GM12878 (cell line): ENCODE data around the gene PIEZO2. TPM values are rescaled to one million over a fixed set of nuclear protein-coding genes. Genes with fewer than 3 reads are reported as not detected.

Experiments
- ATF7 ChIP-seq: fragments of 450-650 bp; IDR thresholded peaks from 2 replicates; pipeline ENCODE4 v1.6.1; 2016; ENCODE audit warnings: low read depth, mild to moderate bottlenecking
- BCL11A ChIP-seq: IDR thresholded peaks from 2 replicates; pipeline ENCODE4 v1.6.1; 2011; ENCODE audit warnings: low read depth, low read length
- CBX5 ChIP-seq: sonication (generic); IDR thresholded peaks from 2 replicates; pipeline ENCODE4 v1.6.1; 2016; ENCODE audit warnings: low read depth, moderate library complexity, mild to moderate bottlenecking, inconsistent platforms
- CEBPZ ChIP-seq: fragments of 150-350 bp; IDR thresholded peaks from 2 replicates; pipeline ENCODE4 v1.6.1; 2016; ENCODE audit warnings: low read depth, low read length
- CHD4 ChIP-seq: fragments of 200-600 bp; sonication (generic); IDR thresholded peaks from 2 replicates; pipeline ENCODE4 v1.6.1; 2016; ENCODE audit warnings: mild to moderate bottlenecking
- DPF2 ChIP-seq: fragments of 450-650 bp; IDR thresholded peaks from 2 replicates; pipeline ENCODE4 v1.6.1; 2017; ENCODE audit warnings: mild to moderate bottlenecking
- EGR1 ChIP-seq, 2 experiments: IDR thresholded peaks; 1 replicate in 1 of 2; 2 replicates in 1 of 2; pipeline ENCODE4 v1.6.1; 2011 to 2012; ENCODE audit warnings: low read depth in 2 of 2, low read length in 2 of 2, borderline replicate concordance in 1 of 2, mild to moderate bottlenecking in 1 of 2, moderate library complexity in 1 of 2
- GATAD2B ChIP-seq: fragments of 450-650 bp; conservative IDR thresholded peaks from 2 replicates; pipeline ENCODE4 v1.6.1; 2017; ENCODE audit warnings: low read depth, mild to moderate bottlenecking, moderate library complexity
- HDGF ChIP-seq: fragments of 450-650 bp; IDR thresholded peaks from 2 replicates; pipeline ENCODE4 v1.6.1; 2016; ENCODE audit warnings: antibody characterized with exemption
- JUND ChIP-seq: IDR thresholded peaks from 2 replicates; pipeline ENCODE4 v1.6.1; 2012; ENCODE audit warnings: low read depth, mild to moderate bottlenecking, low read length, improper control_type of control experiment, moderate library complexity
- MTA3 ChIP-seq: IDR thresholded peaks from 2 replicates; pipeline ENCODE4 v1.6.1; 2012; ENCODE audit warnings: low read length, inconsistent platforms, borderline replicate concordance
- SP1 ChIP-seq: IDR thresholded peaks from one replicate; pipeline ENCODE4 v1.6.1; 2011; ENCODE audit warnings: low read depth, low read length
- STAT3 ChIP-seq: IDR thresholded peaks from 2 replicates; pipeline ENCODE4 v1.6.1; 2011; ENCODE audit warnings: low read depth, low read length, improper control_type of control experiment
- TCF12 ChIP-seq: IDR thresholded peaks from 2 replicates; pipeline ENCODE4 v1.6.1; 2011; ENCODE audit warnings: low read depth, mild to moderate bottlenecking, low read length
- ZBED1 ChIP-seq: IDR thresholded peaks from 2 replicates; pipeline ENCODE4 v1.6.1; 2016; ENCODE audit warnings: borderline replicate concordance
- ZNF207 ChIP-seq: fragments of 450-650 bp; IDR thresholded peaks from 2 replicates; pipeline ENCODE4 v1.6.1; 2014; ENCODE audit warnings: antibody characterized with exemption, mild to moderate bottlenecking, borderline replicate concordance
- ZNF274 ChIP-seq: IDR thresholded peaks from one replicate; pipeline ENCODE4 v1.8.0; 2011; ENCODE audit not compliant: insufficient read length, insufficient read depth
- polyA plus RNA-seq, 11 experiments: library from polyadenylated mRNA; depleted of rRNA in 4 of 11; unstranded in 6 of 11; stranded (reverse) in 5 of 11; fragments of >200 nt; fragmentation: Nextera tagmentation in 4 of 11; fragmentation: Illumina TruSeq in 1 of 11; extraction: Ambion mirVana in 4 of 11; extraction: Trizol in 1 of 11; gene quantifications; 1 replicate in 1 of 11; 2 replicates in 10 of 11; pipeline versions ENCODE4 v1.2.1 to v1.2.3, GENCODE V29; 2011 to 2016; ENCODE audit warnings: inconsistent platforms in 2 of 11, missing spikeins in 2 of 11, low read depth in 1 of 11
- total RNA-seq, 4 experiments: library from RNA; depleted of rRNA in 3 of 4; stranded (reverse); fragments of >200 nt in 3 of 4; fragmentation: Illumina TruSeq in 1 of 4; extraction: Trizol in 1 of 4; gene quantifications; 2 replicates each; pipeline versions ENCODE4 v1.2.1 to v1.2.3, GENCODE V29; 2013 to 2021
- TF ChIP-seq, protein P1 (sequence below): IDR thresholded peaks from 2 replicates; pipeline ENCODE4 v1.6.1; 2012; ENCODE audit warnings: mild to moderate bottlenecking, low read depth, low read length
- TF ChIP-seq, protein P2 (sequence below): fragments of 450-650 bp; IDR thresholded peaks from 2 replicates; pipeline ENCODE4 v1.6.1; 2016; ENCODE audit warnings: mild to moderate bottlenecking, moderate library complexity, borderline replicate concordance
- TF ChIP-seq, protein P3 (sequence below): fragments of 450-650 bp; IDR thresholded peaks from 2 replicates; pipeline ENCODE4 v1.6.1; 2016; ENCODE audit warnings: mild to moderate bottlenecking

Gene PIEZO2
- total and polyA plus RNA-seq, 10 of the 15 experiments (the other 5 are each of a cell fraction or from before 2014, with no cell fraction given), result 6.7 to 42.3 (median 27.4) TPM

DNA sequence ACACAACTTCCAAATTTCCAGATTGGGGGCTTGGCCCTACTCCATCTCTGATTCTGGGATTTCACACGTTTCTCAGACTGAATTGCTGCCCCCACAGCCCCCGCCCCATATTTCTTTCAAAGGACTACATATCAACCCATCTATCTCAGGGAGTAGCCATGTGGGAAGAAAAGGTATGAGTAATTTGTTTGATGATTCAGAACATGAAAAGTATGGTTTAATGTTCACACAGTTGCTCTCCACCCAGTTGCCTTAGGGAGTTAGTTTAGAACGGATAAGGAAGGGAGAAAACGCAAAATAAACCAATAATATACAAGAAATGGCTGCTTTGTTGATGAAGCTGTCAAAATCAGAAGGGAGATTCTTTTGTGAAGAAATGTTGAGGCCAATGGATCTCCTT lies 145.1 kb downstream of the PIEZO2 start (continued):
- TF ChIP-seq, protein P1, sequence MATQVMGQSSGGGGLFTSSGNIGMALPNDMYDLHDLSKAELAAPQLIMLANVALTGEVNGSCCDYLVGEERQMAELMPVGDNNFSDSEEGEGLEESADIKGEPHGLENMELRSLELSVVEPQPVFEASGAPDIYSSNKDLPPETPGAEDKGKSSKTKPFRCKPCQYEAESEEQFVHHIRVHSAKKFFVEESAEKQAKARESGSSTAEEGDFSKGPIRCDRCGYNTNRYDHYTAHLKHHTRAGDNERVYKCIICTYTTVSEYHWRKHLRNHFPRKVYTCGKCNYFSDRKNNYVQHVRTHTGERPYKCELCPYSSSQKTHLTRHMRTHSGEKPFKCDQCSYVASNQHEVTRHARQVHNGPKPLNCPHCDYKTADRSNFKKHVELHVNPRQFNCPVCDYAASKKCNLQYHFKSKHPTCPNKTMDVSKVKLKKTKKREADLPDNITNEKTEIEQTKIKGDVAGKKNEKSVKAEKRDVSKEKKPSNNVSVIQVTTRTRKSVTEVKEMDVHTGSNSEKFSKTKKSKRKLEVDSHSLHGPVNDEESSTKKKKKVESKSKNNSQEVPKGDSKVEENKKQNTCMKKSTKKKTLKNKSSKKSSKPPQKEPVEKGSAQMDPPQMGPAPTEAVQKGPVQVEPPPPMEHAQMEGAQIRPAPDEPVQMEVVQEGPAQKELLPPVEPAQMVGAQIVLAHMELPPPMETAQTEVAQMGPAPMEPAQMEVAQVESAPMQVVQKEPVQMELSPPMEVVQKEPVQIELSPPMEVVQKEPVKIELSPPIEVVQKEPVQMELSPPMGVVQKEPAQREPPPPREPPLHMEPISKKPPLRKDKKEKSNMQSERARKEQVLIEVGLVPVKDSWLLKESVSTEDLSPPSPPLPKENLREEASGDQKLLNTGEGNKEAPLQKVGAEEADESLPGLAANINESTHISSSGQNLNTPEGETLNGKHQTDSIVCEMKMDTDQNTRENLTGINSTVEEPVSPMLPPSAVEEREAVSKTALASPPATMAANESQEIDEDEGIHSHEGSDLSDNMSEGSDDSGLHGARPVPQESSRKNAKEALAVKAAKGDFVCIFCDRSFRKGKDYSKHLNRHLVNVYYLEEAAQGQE, result no peak
- no peak for TF ChIP-seq EGR1 (IDR thresholded peaks at IDR 0.05; ENCODE audit: borderline replicate concordance in 1 of 2, low read depth in 2 of 2, low read length in 2 of 2)
- TF ChIP-seq SP1, result no peak
- TF ChIP-seq ATF7, result no peak
- no peak for TF ChIP-seq ZNF274
- TF ChIP-seq GATAD2B, result no peak; the same call in 1 of the 2 replicates
- TF ChIP-seq CHD4, result no peak
- TF ChIP-seq, protein P2, sequence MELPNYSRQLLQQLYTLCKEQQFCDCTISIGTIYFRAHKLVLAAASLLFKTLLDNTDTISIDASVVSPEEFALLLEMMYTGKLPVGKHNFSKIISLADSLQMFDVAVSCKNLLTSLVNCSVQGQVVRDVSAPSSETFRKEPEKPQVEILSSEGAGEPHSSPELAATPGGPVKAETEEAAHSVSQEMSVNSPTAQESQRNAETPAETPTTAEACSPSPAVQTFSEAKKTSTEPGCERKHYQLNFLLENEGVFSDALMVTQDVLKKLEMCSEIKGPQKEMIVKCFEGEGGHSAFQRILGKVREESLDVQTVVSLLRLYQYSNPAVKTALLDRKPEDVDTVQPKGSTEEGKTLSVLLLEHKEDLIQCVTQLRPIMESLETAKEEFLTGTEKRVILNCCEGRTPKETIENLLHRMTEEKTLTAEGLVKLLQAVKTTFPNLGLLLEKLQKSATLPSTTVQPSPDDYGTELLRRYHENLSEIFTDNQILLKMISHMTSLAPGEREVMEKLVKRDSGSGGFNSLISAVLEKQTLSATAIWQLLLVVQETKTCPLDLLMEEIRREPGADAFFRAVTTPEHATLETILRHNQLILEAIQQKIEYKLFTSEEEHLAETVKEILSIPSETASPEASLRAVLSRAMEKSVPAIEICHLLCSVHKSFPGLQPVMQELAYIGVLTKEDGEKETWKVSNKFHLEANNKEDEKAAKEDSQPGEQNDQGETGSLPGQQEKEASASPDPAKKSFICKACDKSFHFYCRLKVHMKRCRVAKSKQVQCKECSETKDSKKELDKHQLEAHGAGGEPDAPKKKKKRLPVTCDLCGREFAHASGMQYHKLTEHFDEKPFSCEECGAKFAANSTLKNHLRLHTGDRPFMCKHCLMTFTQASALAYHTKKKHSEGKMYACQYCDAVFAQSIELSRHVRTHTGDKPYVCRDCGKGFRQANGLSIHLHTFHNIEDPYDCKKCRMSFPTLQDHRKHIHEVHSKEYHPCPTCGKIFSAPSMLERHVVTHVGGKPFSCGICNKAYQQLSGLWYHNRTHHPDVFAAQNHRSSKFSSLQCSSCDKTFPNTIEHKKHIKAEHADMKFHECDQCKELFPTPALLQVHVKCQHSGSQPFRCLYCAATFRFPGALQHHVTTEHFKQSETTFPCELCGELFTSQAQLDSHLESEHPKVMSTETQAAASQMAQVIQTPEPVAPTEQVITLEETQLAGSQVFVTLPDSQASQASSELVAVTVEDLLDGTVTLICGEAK, result no peak
- peak; percentile 71; the same call in 1 of the 2 replicates for TF ChIP-seq ZBED1
- no peak for TF ChIP-seq ZNF207
- TF ChIP-seq DPF2, result 0 out of 2 replicates have a peak, but pooled peaks have one; percentile 48
- TF ChIP-seq TCF12, result peak; percentile 66; the same call in 1 of the 2 replicates
- no peak for TF ChIP-seq STAT3
- no peak for TF ChIP-seq HDGF
- TF ChIP-seq BCL11A, result peak; percentile 61; the same call in 1 of the 2 replicates
- TF ChIP-seq, protein P3, sequence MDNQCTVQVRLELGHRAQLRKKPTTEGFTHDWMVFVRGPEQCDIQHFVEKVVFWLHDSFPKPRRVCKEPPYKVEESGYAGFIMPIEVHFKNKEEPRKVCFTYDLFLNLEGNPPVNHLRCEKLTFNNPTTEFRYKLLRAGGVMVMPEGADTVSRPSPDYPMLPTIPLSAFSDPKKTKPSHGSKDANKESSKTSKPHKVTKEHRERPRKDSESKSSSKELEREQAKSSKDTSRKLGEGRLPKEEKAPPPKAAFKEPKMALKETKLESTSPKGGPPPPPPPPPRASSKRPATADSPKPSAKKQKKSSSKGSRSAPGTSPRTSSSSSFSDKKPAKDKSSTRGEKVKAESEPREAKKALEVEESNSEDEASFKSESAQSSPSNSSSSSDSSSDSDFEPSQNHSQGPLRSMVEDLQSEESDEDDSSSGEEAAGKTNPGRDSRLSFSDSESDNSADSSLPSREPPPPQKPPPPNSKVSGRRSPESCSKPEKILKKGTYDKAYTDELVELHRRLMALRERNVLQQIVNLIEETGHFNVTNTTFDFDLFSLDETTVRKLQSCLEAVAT, result no peak
- no peak for TF ChIP-seq MTA3
- no peak for TF ChIP-seq CBX5
- TF ChIP-seq JUND, result peak; percentile 81
- TF ChIP-seq CEBPZ, result no peak
